Activated CD4-positive, alpha-beta T cell treated with anti-CD3 and anti-CD28 coated beads for 36 hours (primary cell): ENCODE results near the gene GPR150. TPM values are rescaled to one million over a fixed set of nuclear protein-coding genes. Genes with fewer than 3 reads are reported as not detected.
A peak's percentile ranks its signal among the peaks of the same experiment; 100 is the strongest.
"Not testable (repeated sequence)": the region's sequence is repeated elsewhere in the genome, so short reads cannot be mapped to it uniquely, and the experiment has no call there.

Experiments used
- ATAC-seq: fragments of 200-7000 bp; cut with Tn5 transposase; one replicate; pipeline ENCODE4 v1.10.0; 2021; ENCODE audit warnings: mild to moderate bottlenecking, moderate library complexity
- CTCF ChIA-PET: fragments of 350-600 bp; sonication (Branson Sonifier 250); formaldehyde crosslinking; loops from one replicate; lab custom pipeline; 2021; ENCODE audit warnings: antibody characterized with exemption; lab: Charles Lee
- POLR2A ChIA-PET: fragments of 350-600 bp; sonication (Branson Sonifier 250); formaldehyde crosslinking; loops from one replicate; lab custom pipeline; 2021; ENCODE audit warnings: antibody characterized with exemption, inconsistent platforms; lab: Charles Lee
- DNase-seq: peaks from one replicate; pipeline ENCODE4 v3.0.0-alpha.2; 2020
- H3K27ac Mint-ChIP-seq: one replicate; pipeline ENCODE4 v1.8.0; 2021; ENCODE audit warnings: mixed read lengths
- H3K27me3 Mint-ChIP-seq: one replicate; pipeline ENCODE4 v1.8.0; 2021; ENCODE audit warnings: mixed read lengths
- H3K36me3 Mint-ChIP-seq: one replicate; pipeline ENCODE4 v1.8.0; 2021; ENCODE audit warnings: low read depth, mixed read lengths
- H3K4me1 Mint-ChIP-seq: one replicate; pipeline ENCODE4 v1.8.0; 2021; ENCODE audit warnings: mixed read lengths
- H3K4me3 Mint-ChIP-seq: one replicate; pipeline ENCODE4 v1.8.0; 2021; ENCODE audit warnings: mild to moderate bottlenecking, moderate library complexity, mixed read lengths
- H3K9me3 Mint-ChIP-seq: one replicate; pipeline ENCODE4 v1.8.0; 2021; ENCODE audit warnings: low read depth, mixed read lengths
- intact Hi-C, 2 experiments: fragments of 100-400 bp; cut with DNase I in 1 of 2; cut with micrococcal nuclease in 1 of 2; formaldehyde crosslinking; loops; one replicate each; pipeline versions ENCODE4 v1.14.2 to v1.15.1; 2022 to 2024; cut with DNase I, micrococcal nuclease
- total RNA-seq, 2 experiments: library from RNA; stranded (reverse); gene quantifications; one replicate each; pipeline ENCODE4 v1.2.3, GENCODE V29; 2021

Gene GPR150
- total RNA-seq, 2 experiments from 2014 or later: 0.37 to 0.46 TPM

DNA sequence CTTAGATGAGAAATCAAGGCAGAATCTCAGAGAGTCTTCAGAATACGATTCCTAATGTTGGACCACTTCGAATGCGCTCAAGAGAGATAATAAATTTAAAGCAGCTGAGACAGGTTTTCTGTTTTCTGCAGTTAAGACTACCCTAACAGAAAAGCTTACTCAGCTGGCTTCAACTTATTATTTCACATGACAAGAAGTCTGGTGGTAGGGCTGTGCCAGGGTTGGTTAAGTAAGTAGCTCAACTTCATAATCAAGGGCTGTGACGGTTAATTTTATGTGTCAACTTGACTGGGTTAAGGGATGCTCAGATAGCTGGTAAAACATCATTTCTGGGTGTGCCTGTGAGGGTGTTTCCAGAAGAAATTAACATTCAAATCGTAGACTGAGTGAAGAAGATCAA, 3.8 kb downstream of the GPR150 start:
- Mint-ChIP-seq H3K36me3 (peaks cover under 1% of the 10 kb centered on the region), H3K4me3 (no peak overlapping the region), H3K27ac (no peak overlapping the region), H3K27me3 (no peaks in the 10 kb centered on the region), H3K9me3 (no peaks in the 10 kb centered on the region), H3K4me1 (peaks cover 32% of the 10 kb centered on the region)
- DNase-seq: no peak
- intact Hi-C loops: loop anchor here in 1 of 2 experiments (10.0 kb wide), 1 partner anchor 1181 kb away; the partner anchor contains the start of gene ERAP1
- POLR2A ChIA-PET: interaction anchor here (0.6 to 1.7 kb wide), 2 partner anchors 8 to 571 kb away, joined by 3 to 13 read pairs; no protein-coding TSS in a partner anchor
- CTCF ChIA-PET: interaction anchor here (1.0 to 4.0 kb wide), 7 partner anchors 8 to 158 kb away, joined by 3 to 26 read pairs (median 4); partner anchors contain the start of genes ARSK and SKIC3
- ATAC-seq: no peak

- Mint-ChIP-seq H3K4me1 (peaks cover 25% of the 10 kb centered on the region), H3K27ac (no peak overlapping the region), H3K27me3 (no peaks in the 10 kb centered on the region), H3K4me3 (no peak overlapping the region), H3K9me3 (no peaks in the 10 kb centered on the region), H3K36me3 (no peaks in the 10 kb centered on the region)
- DNase-seq (no peak), ATAC-seq (no peak)
- CTCF ChIA-PET: interaction anchor here (1.6 to 4.0 kb wide), 3 partner anchors 7 to 157 kb away, joined by 5 to 26 read pairs (median 9); no protein-coding TSS in a partner anchor
- POLR2A ChIA-PET: no interaction called here
- intact Hi-C loops: loop anchor here in 1 of 2 experiments (10.0 kb wide), 1 partner anchor 1180 kb away; the partner anchor contains the start of gene ERAP1
These were observed 4.5 kb downstream of the GPR150 start for GRCh38 chr5:95624368-95624767.

- intact Hi-C loops: loop anchor here in 1 of 2 experiments (10.0 kb wide), 1 partner anchor 1178 kb away; the partner anchor contains the start of gene ERAP1
- H3K36me3 Mint-ChIP-seq: peaks cover 2% of the 10 kb centered on the region
- no peak for ATAC-seq
- H3K27ac Mint-ChIP-seq: no peak overlapping the region
- CTCF ChIA-PET: no interaction called here
- H3K4me3 Mint-ChIP-seq: no peak overlapping the region
- DNase-seq: no peak
- peaks cover 24% of the 10 kb centered on the region for H3K4me1 Mint-ChIP-seq
- H3K9me3 Mint-ChIP-seq: peaks cover 3% of the 10 kb centered on the region
- H3K27me3 Mint-ChIP-seq: no peaks in the 10 kb centered on the region
- POLR2A ChIA-PET: no interaction called here
These were observed 6.8 kb downstream of the GPR150 start for GRCh38 chr5:95626701-95627100.

DNA sequence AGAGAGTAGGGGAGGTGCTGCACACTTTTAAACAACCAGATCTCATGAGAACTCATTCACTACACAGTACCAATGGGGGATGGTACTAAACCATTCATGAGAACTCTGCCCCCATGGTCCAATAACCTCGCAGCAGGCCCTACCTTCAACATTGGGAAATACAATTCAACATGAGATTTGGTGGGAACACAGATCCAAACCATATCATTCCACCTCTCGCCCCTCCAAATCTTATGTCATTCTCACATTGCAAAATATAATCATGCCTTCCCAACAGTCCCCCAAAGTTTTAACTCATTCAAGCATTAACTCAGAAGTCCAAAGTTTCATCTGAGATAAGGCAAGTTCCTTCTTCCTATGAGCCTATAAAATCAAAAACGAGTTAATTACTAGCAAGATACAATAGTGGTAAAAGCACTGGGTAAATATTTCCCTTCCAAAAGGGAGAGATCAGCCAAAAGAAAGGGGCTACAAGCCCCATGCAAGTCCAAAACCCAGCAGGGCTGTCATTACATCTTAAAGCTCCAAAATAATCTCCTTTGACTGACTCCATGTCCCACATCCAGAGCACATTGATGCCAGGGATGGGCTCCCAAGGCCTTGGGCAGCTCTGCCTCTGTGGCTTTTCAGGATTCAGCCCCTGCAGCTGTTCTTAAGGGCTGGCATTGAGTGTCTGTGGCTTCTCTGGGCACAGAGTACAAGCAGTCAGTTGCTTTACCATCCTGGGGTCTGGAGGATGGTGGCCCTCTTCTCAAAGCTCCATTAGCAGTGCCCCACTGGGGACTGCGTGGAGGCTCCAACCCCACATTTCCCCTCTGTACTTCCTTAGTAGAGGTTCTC, 8.3 kb downstream of the GPR150 start:
- intact Hi-C loops: loop anchor here in 1 of 2 experiments (10.0 kb wide), 1 partner anchor 1177 kb away; the partner anchor contains the start of gene ERAP1
- H3K27me3 Mint-ChIP-seq: no peaks in the 10 kb centered on the region
- ATAC-seq (no peak), DNase-seq (no peak)
- H3K36me3 Mint-ChIP-seq: peaks cover 7% of the 10 kb centered on the region
- H3K4me3 Mint-ChIP-seq: no peak overlapping the region
- no peak overlapping the region for H3K27ac Mint-ChIP-seq
- peaks cover 20% of the 10 kb centered on the region for H3K4me1 Mint-ChIP-seq
- CTCF ChIA-PET: interaction anchor here (0.6 kb wide), 1 partner anchor 251 kb away, joined by 4 read pairs; no protein-coding TSS in a partner anchor
- H3K9me3 Mint-ChIP-seq: peaks cover 4% of the 10 kb centered on the region
- POLR2A ChIA-PET: no interaction called here

DNA sequence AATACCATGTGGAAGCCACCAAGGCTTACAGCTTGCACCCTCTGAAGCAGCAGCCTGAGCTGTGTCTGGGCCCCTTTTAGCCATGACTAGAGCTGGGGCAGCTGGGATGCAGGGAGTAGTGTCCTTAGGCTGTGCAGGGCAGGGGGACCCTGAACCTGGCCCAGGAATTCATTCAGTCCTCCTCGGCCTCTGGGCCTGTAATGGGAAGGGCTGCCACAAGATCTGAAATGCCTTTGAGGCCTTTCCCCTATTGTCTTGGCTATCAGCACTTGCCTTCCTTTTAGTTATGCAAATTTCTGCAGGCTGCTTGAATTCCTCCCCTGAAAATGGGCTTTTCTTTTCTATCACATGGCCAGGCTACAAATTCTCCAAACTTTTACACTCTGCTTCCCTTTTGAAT, 9.0 kb downstream of the GPR150 start:
- Mint-ChIP-seq H3K36me3 (peaks cover 7% of the 10 kb centered on the region), H3K4me3 (no peak overlapping the region), H3K27ac (no peak overlapping the region), H3K27me3 (no peaks in the 10 kb centered on the region), H3K9me3 (peaks cover 4% of the 10 kb centered on the region), H3K4me1 (peaks cover 22% of the 10 kb centered on the region)
- CTCF ChIA-PET: interaction anchor here (0.6 kb wide), 1 partner anchor 8 kb away, joined by 3 read pairs; no protein-coding TSS in a partner anchor
- no peak for ATAC-seq
- intact Hi-C loops: loop anchor here in 1 of 2 experiments (10.0 kb wide), 1 partner anchor 1176 kb away; the partner anchor contains the start of gene ERAP1
- POLR2A ChIA-PET: no interaction called here
- no peak for DNase-seq

GRCh38 chr5:95630394-95630917, 10.6 kb downstream of the GPR150 start:
- Mint-ChIP-seq H3K27me3 (peaks cover 1% of the 10 kb centered on the region), H3K9me3 (peaks cover 4% of the 10 kb centered on the region), H3K36me3 (peaks cover 7% of the 10 kb centered on the region), H3K27ac (peak overlapping the region; percentile 73), H3K4me3 (no peak overlapping the region), H3K4me1 (peaks cover 22% of the 10 kb centered on the region)
- ChIA-PET POLR2A (no interaction called here), CTCF (interaction anchor here (0.8 to 2.6 kb wide), 5 partner anchors 8 to 202 kb away, joined by 3 to 39 read pairs (median 6); partner anchors contain the start of gene RFESD)
- DNase-seq: no peak
- no peak for ATAC-seq
- intact Hi-C loops: loop anchor here in 1 of 2 experiments (5.0 kb wide), 1 partner anchor 332 kb away; the partner anchor contains the start of gene ELL2

DNA sequence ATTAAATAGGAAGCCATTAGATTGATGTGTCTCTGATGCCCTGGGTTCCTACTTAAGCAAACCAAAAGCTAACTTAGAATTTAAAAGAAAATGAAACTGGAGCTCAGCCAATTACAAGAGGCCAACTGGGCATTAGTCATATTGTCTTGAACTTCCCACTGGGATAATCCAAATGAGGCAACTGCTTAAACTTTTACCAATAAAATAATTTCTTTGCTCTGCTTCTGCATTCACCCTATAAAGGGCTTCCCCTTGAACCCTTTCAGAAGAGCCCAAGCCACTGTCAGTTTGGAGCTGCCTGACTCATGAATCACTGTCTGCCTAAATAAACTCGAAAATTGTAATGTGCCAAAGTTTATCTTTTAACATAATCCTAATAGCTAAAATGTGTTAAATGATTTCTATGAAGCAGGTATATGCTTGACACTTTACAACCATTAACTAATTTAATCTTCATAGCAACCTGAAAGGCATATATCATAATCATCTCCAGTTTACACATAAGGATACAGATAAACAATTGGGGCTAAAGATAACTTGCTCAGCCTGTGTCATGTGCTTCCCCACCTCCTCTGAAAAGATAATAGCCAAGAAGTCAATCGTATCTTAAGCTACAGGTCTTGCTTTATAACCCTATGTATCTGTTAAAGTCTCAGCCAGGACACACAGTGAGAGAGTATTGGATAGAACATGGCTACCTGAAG, 11.5 kb downstream of the GPR150 start:
- peaks cover 7% of the 10 kb centered on the region for H3K36me3 Mint-ChIP-seq
- ATAC-seq: peak; percentile 7
- CTCF ChIA-PET: interaction anchor here (0.7 to 2.6 kb wide), 8 partner anchors 8 to 201 kb away, joined by 3 to 39 read pairs (median 4); partner anchors contain the start of genes GLRX and RFESD
- POLR2A ChIA-PET: interaction anchor here (0.8 to 1.6 kb wide), 4 partner anchors 9 to 483 kb away, joined by 3 to 13 read pairs (median 8); partner anchors contain the start of genes ARSK, RFESD and SKIC3
- H3K27ac Mint-ChIP-seq: peak overlapping the region; percentile 94
- peak overlapping the region; percentile 14 for H3K4me3 Mint-ChIP-seq
- H3K9me3 Mint-ChIP-seq: peaks cover 4% of the 10 kb centered on the region
- peaks cover 1% of the 10 kb centered on the region for H3K27me3 Mint-ChIP-seq
- H3K4me1 Mint-ChIP-seq: peaks cover 22% of the 10 kb centered on the region
- no peak for DNase-seq
- intact Hi-C loops: loop anchor here in 1 of 2 experiments (1.0 to 5.0 kb wide), 2 partner anchors 10 to 331 kb away; partner anchors contain the start of gene ELL2

DNA sequence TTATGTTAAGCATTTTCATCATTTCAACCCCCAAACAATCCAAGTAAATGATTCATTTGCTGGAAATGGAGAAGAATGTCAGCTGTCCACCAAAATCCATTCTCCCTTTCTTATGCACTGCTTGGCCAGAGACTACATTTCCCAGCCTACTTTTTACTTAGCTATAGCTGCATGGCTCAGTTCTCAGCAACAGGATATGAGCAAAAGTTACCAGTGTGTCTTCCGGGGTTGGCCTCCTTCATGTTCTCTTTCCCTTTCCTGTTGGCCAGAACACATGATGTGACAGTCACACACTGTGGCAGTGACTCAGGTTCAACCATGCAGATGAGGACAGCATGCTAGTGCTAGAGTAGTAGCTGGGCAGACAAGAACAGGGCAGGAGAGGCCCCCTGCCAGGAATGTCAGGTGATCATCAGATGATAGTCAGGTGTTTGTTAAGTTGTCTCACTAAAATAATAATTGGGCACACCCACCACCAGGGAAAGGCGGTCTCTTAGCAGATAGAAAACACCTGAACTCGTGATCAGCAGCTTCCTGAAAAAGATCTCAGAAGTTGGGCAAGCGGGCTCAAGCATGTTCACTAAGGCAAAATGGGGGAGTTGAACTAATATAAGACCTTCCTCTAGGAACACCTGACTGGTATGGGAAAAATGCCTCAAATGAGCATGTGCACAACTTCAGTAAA, 12.2 kb downstream of the GPR150 start:
- DNase-seq: peak; percentile 85
- peaks cover 7% of the 10 kb centered on the region for H3K36me3 Mint-ChIP-seq
- H3K9me3 Mint-ChIP-seq: peaks cover 4% of the 10 kb centered on the region
- H3K4me3 Mint-ChIP-seq: peak overlapping the region; percentile 22
- intact Hi-C loops: loop anchor here (1.0 to 5.0 kb wide), 8 partner anchors 10 to 330 kb away; partner anchors contain the start of genes ARSK (in 1 of the 2), ELL2 (in 1 of the 2), RFESD (in 1 of the 2) and SKIC3 (in 1 of the 2)
- ATAC-seq: peak; percentile 99
- peaks cover 22% of the 10 kb centered on the region for H3K4me1 Mint-ChIP-seq
- POLR2A ChIA-PET: interaction anchor here (0.6 to 1.6 kb wide), 5 partner anchors 9 to 1134 kb away, joined by 3 to 13 read pairs (median 5); partner anchors contain the start of genes ARSK, RFESD and SKIC3
- H3K27me3 Mint-ChIP-seq: peaks cover 1% of the 10 kb centered on the region
- H3K27ac Mint-ChIP-seq: peak overlapping the region; percentile 94
- CTCF ChIA-PET: interaction anchor here (0.9 to 2.6 kb wide), 5 partner anchors 10 to 191 kb away, joined by 4 to 39 read pairs (median 6); partner anchors contain the start of genes GLRX and RFESD

- intact Hi-C loops: loop anchor here (1.0 to 5.0 kb wide), 7 partner anchors 11 to 329 kb away; partner anchors contain the start of genes ARSK (in 1 of the 2), ELL2 (in 1 of the 2), RFESD (in 1 of the 2) and SKIC3 (in 1 of the 2)
- not testable (repeated sequence) for ATAC-seq, H3K36me3 Mint-ChIP-seq, DNase-seq, H3K27me3 Mint-ChIP-seq, H3K27ac Mint-ChIP-seq, H3K9me3 Mint-ChIP-seq, H3K4me3 Mint-ChIP-seq
- peaks cover 22% of the 10 kb centered on the region for H3K4me1 Mint-ChIP-seq
- ChIA-PET POLR2A (interaction anchor here (1.4 to 1.6 kb wide), 3 partner anchors 10 to 78 kb away, joined by 5 to 13 read pairs (median 10); partner anchors contain the start of genes ARSK, RFESD and SKIC3), CTCF (interaction anchor here (2.4 to 2.6 kb wide), 2 partner anchors 11 kb away, joined by 26 to 39 read pairs; partner anchors contain the start of gene RFESD)
These were observed 13.1 kb downstream of the GPR150 start for GRCh38 chr5:95632942-95633341.
